Parathyroid adenoma (tissue), 2 donors: ENCODE data around the gene RFESD.

Experiments
- H2AFZ ChIP-seq: fragments of 300-600 bp; sonication (generic); one replicate; pipeline ENCODE4 v1.7.0; 2017; ENCODE audit warnings: antibody characterized with exemption, mild to moderate bottlenecking
- H3K27ac ChIP-seq: fragments of 300-600 bp; sonication (generic); one replicate; pipeline ENCODE4 v1.7.0; 2017
- H3K27me3 ChIP-seq: fragments of 300-600 bp; sonication (generic); one replicate; pipeline ENCODE4 v1.7.0; 2017; ENCODE audit warnings: low read length; ENCODE audit not compliant: control insufficient read depth, insufficient read depth
- H3K36me3 ChIP-seq: fragments of 300-600 bp; sonication (generic); one replicate; pipeline ENCODE4 v1.7.0; 2017; ENCODE audit warnings: low read length; ENCODE audit not compliant: control insufficient read depth, insufficient read depth
- H3K4me1 ChIP-seq: fragments of 300-600 bp; sonication (generic); one replicate; pipeline ENCODE4 v1.7.0; 2017; ENCODE audit warnings: control low read depth
- H3K4me2 ChIP-seq: fragments of 300-600 bp; sonication (generic); one replicate; pipeline ENCODE4 v1.7.0; 2017; ENCODE audit warnings: low read length
- H3K4me3 ChIP-seq: fragments of 300-600 bp; sonication (generic); one replicate; pipeline ENCODE4 v1.7.0; 2017; ENCODE audit warnings: low read depth, low read length
- H3K79me2 ChIP-seq: fragments of 300-600 bp; sonication (generic); one replicate; pipeline ENCODE4 v1.7.0; 2017; ENCODE audit warnings: control low read depth
- H3K9ac ChIP-seq: fragments of 300-600 bp; sonication (generic); one replicate; pipeline ENCODE4 v1.7.0; 2017; ENCODE audit warnings: mild to moderate bottlenecking
- H3K9me3 ChIP-seq: fragments of 300-600 bp; sonication (generic); one replicate; pipeline ENCODE4 v1.7.0; 2017; ENCODE audit warnings: low read length; ENCODE audit not compliant: control insufficient read depth
- TF ChIP-seq, protein P1 (sequence below): fragments of 300-600 bp; sonication (generic); IDR thresholded peaks from one replicate; pipeline ENCODE4 v1.7.0; 2017; ENCODE audit warnings: antibody characterized with exemption, mild to moderate bottlenecking
- donor health status: primary hyperparathyroidism.

RFESD gene

DNA sequence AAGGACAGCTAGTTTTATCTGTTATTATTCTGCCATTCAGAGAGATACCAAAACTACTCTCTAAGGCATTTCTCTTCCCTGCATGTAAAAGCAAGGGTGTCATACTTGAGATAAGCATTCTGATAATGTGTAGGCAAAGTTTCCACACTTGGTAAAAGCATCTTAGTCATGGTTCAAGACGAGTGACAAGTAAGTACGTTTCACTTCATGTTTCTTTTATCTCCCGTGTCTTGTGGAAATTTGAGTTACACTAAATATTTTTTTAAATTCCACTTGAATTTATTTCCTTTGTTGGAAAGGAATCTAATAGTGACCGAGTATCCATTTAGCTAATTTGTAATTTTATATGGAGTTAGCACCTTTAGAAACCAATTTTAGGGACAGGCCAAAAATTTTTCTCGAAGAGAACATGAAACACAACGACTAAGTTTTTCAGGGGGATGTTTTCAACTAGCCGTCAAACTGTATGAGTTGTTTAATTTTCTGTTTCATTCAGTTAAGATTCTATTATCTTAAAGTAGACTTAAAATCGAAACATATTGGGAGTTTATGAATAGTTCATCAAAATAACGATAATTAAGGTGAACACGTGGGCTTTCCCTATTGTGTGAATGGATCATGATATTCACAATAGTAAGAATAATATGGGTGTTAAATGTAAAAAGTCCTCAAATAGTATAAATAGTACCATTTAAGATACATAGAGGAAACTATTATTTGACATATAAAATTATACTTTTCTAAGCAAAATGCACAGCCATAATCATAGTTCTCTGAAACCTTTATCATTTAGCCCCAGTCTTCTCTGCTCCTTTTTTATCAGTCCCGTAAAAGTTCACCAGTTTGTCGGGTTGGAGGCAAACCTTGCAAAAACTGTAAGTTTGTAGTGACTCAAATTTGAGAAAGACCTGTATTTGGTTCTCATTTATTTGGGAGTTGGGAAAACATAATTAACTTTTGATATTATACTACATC lies 1.6 kb downstream of the RFESD start:
- no peak overlapping the region for H3K9ac ChIP-seq
- H3K27ac ChIP-seq = peak overlapping the region; percentile 97
- H3K4me2 ChIP-seq = no peak overlapping the region
- no peaks in the 10 kb centered on the region for H3K27me3 ChIP-seq
- H3K4me1 ChIP-seq = peaks cover 4% of the 10 kb centered on the region
- no peak overlapping the region for H3K4me3 ChIP-seq
- no peaks in the 10 kb centered on the region for H3K9me3 ChIP-seq
- H3K36me3 ChIP-seq = no peaks in the 10 kb centered on the region
- TF ChIP-seq, protein P1, sequence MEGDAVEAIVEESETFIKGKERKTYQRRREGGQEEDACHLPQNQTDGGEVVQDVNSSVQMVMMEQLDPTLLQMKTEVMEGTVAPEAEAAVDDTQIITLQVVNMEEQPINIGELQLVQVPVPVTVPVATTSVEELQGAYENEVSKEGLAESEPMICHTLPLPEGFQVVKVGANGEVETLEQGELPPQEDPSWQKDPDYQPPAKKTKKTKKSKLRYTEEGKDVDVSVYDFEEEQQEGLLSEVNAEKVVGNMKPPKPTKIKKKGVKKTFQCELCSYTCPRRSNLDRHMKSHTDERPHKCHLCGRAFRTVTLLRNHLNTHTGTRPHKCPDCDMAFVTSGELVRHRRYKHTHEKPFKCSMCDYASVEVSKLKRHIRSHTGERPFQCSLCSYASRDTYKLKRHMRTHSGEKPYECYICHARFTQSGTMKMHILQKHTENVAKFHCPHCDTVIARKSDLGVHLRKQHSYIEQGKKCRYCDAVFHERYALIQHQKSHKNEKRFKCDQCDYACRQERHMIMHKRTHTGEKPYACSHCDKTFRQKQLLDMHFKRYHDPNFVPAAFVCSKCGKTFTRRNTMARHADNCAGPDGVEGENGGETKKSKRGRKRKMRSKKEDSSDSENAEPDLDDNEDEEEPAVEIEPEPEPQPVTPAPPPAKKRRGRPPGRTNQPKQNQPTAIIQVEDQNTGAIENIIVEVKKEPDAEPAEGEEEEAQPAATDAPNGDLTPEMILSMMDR = no peak
- H2AFZ ChIP-seq = peak overlapping the region; percentile 95
- no peaks in the 10 kb centered on the region for H3K79me2 ChIP-seq

DNA sequence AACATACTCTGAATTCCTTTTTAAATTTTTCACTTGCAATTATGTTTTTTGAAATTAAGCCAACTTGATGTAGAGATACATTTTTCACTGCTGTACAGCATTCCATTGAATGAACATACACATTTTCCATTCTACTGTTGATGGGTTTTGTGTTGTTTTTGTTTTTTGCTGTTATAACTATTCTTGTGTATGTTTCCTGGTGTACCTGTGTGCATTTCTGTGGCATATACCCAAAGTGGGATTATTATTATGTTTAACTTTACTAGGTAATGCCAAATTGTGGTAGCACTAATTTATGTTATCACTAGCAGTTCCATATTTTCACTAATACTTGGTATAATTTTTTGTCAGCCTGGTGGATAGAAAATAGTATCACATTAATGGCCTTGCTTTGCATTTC lies 2.7 kb downstream of the RFESD start:
- Histone ChIP-seq H3K4me1 (peaks cover 4% of the 10 kb centered on the region), H3K27me3 (no peaks in the 10 kb centered on the region), H3K79me2 (no peaks in the 10 kb centered on the region), H3K9me3 (no peaks in the 10 kb centered on the region), H2AFZ (no peak overlapping the region), H3K9ac (no peak overlapping the region), H3K4me2 (no peak overlapping the region), H3K4me3 (no peak overlapping the region), H3K27ac (no peak overlapping the region), H3K36me3 (no peaks in the 10 kb centered on the region)
- TF ChIP-seq, protein P1 = no peak

DNA sequence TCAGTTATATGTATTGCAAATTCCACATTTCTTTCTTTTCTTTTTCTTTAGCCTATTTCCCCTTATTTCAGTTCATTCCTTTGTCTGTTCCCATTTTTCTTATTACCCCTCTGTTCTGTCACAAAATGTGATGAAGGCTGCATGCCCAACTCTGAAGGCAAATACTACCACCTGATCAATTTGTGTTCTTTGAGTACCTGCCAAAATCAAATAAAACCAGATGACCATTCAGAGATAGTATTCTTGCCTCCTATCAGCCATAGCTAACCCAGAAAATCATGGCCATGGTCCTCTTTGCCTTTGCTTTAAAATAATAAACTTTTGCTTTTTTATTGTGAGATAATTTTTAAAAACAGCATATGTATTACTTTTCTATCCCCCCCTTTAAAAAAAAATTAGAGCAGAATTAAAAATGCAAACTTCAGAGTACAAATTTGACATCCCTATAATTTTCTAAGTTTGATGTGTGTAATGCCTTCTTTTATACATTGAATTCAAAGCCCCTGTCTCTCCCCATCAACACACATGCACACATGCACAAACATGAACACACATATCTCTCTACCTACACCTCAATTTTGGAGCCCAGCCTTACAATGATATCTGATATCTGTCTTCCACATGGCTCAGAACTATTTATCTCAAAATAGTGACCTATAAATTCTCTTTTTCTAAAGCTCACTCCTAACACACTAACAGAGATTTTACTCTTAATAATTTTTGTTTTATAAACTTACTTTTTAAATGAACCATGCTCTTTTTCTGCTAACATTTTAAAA lies 3.5 kb downstream of the RFESD start:
- H3K4me3 ChIP-seq = no peak overlapping the region
- no peak overlapping the region for H3K4me2 ChIP-seq
- no peaks in the 10 kb centered on the region for H3K9me3 ChIP-seq
- H3K4me1 ChIP-seq = peaks cover 4% of the 10 kb centered on the region
- TF ChIP-seq, protein P1 = no peak
- no peak overlapping the region for H2AFZ ChIP-seq
- no peaks in the 10 kb centered on the region for H3K27me3 ChIP-seq
- H3K27ac ChIP-seq = no peak overlapping the region
- H3K36me3 ChIP-seq = no peaks in the 10 kb centered on the region
- H3K79me2 ChIP-seq = no peaks in the 10 kb centered on the region
- H3K9ac ChIP-seq = no peak overlapping the region

DNA sequence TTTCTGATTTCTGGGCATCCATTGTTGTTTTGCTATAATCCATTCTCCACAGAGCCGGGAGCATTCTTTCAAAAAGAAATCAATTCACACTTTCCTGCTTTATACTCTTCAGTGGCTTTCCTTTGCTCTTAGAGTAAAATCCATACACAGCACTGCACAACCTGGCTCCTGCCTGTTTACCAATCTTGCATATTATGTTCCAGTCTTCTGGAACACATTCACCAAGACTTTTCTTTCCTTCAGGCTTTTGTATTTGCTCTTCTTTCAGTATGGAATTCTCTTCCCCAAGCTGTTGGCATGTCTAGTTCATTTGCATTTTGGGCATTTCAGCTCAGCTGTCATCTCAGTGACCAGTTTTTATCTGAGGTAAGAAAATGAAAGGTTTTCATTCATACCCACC lies 6.3 kb downstream of the RFESD start:
- no peak overlapping the region for H3K4me3 ChIP-seq
- no peak overlapping the region for H3K27ac ChIP-seq
- no peaks in the 10 kb centered on the region for H3K36me3 ChIP-seq
- TF ChIP-seq, protein P1 = no peak
- no peaks in the 10 kb centered on the region for H3K27me3 ChIP-seq
- no peaks in the 10 kb centered on the region for H3K79me2 ChIP-seq
- no peak overlapping the region for H2AFZ ChIP-seq
- no peak overlapping the region for H3K4me2 ChIP-seq
- H3K4me1 ChIP-seq = no peaks in the 10 kb centered on the region
- H3K9me3 ChIP-seq = no peaks in the 10 kb centered on the region
- H3K9ac ChIP-seq = no peak overlapping the region
